GM21515 (cell line): ENCODE data around the gene LRP1.

Experiments used
- ATAC-seq: cut with Tn5 transposase; IDR thresholded peaks from one replicate; pipeline ENCODE4 v1.9.1; 2021; ENCODE audit not compliant: unreplicated experiment

LRP1 gene

GRCh38 chr12:57127726-57128518 is at the start of gene LRP1:
Gene LRP1, plus strand, starts transcription at chr12:57128483. Its CDS starts 482 bp downstream, at chr12:57128965.
- ATAC-seq, result no peak

DNA sequence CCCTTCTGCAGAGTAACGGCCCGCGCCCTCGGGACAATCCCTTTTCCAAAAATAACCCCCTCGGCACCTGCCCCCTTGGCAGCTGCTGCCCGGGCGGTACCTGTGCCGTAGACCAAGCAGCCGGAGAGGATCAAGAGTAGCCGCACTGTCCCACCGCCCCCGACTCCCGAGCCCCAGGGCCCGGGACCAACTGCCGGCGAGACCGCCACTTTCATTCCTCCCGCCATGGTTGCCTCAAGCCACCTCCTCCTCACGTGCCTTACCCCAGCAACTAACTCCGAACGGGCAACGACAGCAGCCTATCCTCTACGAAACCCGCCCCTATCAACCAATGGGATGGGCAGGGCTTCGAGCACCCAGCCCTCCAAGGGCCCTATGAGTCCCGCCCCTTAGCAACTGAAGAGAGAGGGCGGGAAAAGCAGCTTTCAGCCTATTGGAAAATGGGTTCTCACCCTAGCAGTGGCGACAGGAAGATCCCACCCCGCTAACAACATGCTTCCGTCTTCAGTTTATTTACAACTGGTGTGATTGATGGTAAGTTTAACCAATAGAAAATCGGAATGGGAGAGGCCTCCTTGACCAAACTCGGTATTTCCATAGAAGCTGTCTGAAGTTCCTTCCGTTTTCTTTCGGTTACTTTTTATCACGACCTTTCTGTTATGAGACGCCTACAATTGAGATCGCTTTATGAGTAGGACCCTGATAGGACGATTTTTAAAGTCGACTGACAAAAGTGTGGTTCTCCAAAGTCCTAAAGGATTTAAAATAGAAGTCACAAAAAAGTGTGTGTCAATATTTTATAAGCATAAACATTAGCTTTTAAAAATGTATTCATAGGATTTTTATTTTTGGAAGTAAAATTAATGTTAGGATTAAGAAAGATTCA is 49.5 kb upstream of the LRP1 start, which contains the start of gene NEMP1:
Gene NEMP1, minus strand, starts transcription at position 273 of the 886 bp plus-strand sequence. Its CDS starts 46 bp downstream, at position 227.
- peak; percentile 97 for ATAC-seq

DNA sequence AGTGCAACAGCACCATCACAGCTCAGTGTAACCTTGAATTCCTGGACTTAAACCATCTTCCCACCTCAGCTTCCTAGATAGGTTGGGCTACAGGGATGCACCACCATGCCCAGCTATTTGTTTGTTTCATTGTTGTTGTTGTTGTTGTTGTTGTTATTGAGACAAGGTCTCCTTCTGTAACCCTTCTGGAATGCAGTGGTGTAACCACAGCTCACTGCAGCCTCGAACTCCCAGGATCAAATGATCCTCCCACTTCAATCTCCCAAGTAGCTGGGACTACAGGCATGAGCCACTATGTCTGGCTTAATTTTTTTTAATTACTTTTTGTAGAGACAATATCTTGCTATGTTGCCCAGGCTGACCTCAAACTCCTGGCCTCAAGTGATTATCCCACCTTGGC is 48.5 kb upstream of the LRP1 start:
- ATAC-seq, result no peak

DNA sequence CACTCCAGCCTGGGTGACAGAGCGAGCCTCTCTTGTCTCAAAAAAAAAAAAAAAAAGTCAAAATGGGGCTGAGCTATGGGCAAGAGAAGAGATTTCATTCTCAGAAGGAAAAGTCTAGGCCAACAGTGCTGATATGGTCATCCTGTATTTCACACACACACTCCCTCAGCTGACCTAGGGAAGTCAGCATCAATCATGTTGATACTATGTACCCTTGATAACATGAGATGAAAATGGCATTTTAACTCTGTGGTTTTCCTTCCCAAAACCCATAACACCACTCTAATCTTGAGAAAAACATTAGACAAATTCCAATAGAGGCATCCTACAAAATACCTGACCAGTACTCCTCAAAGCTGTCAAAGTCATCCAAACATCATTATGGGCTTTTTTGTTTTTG is 47.4 kb upstream of the LRP1 start:
- ATAC-seq, result no peak

GRCh38 chr12:57085999-57086492 is 42.2 kb upstream of the LRP1 start:
- no peak for ATAC-seq

DNA sequence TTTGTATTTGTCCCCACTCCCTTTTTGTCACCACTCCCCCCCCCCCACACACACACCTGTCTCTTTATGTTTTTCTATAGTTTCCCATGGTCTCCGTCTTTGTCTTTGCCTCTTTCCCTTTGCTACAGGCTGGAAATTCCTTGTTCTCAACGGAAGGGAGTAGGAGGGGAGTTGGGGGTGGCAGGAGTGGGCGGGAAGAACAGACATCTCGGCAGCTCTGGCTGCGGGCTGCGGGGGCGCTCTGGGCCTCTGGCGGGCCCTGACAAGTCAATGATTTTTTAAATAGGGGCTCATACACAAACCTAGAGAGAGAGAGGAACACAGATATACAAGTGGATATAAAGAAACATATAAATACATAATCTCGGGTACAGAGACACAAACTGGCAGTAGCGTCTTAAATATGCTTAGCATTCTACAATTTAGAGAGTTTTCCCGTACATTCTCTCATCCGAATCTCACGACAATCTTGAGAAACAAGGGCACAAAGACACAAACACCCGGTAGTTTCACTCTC is 41.7 kb upstream of the LRP1 start:
- ATAC-seq, result no peak

GRCh38 chr12:57087010-57087690 is 41.1 kb upstream of the LRP1 start:
- peak; percentile 26 for ATAC-seq

GRCh38 chr12:57087691-57088353 is 40.5 kb upstream of the LRP1 start:
- ATAC-seq, result peak; percentile 29

- ATAC-seq, result peak; percentile 57
Measured at GRCh38 chr12:57088354-57089270, 39.7 kb upstream of the LRP1 start, which contains the start of gene NAB2. Gene NAB2, plus strand, starts transcription at chr12:57089114. Its CDS starts 158 bp downstream, at chr12:57089272.

GRCh38 chr12:57089271-57090245 is 38.7 kb upstream of the LRP1 start:
- no peak for ATAC-seq

DNA sequence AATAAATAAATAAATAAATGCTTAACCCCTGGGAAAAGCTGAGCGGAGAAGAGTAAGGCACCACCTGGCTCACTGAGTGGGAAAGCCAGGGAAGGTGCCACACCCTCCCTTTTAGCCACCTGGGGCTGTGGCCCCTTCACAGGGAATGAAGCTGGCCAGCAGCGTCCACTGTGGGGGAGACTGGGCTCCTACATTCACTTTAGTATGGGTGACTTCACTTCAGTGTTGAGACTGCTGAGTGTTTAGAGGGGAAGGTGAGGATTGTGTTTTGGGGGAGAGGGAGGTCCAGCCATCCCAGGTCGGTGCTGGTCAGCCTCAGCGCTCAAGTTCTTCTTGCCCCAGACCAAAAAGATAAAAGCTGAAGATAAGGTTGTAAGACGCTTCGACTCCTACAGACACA is 37.8 kb upstream of the LRP1 start:
- no peak for ATAC-seq

DNA sequence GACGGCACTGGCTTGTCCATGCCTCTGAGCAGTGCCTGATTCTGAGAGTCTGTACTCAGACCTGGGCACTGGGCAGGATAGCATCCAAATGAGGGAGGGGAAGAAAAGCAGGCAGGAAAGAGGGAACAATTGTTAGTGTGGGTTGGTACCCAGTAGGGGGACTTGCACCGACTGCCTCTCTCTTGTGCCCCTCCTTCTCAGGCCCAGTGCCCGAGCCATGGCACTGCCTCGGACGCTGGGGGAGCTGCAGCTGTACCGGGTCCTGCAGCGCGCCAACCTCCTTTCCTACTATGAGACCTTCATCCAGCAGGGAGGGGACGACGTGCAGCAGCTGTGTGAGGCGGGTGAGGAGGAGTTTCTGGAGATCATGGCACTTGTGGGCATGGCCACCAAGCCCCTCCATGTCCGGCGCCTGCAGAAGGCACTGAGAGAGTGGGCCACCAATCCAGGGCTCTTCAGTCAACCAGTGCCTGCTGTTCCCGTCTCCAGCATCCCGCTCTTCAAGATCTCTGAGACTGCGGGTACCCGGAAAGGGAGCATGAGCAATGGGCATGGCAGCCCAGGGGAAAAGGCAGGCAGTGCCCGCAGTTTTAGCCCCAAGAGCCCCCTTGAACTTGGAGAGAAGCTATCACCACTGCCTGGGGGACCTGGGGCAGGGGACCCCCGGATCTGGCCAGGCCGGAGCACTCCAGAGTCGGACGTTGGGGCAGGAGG is 37.2 kb upstream of the LRP1 start:
- ATAC-seq, result no peak

DNA sequence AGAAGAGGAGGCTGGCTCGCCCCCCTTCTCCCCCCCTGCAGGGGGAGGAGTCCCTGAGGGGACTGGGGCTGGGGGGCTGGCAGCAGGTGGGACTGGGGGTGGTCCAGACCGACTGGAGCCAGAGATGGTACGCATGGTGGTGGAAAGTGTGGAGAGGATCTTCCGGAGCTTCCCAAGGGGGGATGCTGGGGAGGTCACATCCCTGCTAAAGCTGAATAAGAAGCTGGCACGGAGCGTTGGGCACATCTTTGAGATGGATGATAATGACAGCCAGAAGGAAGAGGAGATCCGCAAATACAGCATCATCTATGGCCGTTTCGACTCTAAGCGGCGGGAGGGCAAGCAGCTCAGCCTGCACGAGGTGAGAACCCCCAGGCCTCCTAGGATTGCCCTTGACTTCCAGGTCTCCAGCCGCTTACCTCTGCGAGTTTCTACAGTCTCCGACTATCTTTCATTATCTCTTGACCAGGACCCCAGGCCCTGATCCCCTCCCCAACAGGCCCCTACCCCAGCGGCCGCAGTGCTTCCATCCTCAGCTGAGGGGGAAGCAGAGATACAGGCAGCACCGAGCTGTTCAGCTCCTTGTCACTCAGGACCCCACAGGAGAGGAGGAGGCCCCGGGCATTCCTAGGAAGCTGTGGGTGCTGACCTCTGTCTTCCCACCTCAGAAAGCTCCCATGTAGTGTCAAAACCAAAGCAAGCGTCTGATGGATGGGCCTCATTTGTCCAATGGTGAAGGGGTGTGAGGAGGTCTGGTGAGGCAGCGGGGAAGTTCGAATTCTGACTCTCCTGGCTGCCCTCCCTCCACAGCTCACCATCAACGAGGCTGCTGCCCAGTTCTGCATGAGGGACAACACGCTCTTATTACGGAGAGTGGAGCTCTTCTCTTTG is 36.4 kb upstream of the LRP1 start:
- no peak for ATAC-seq

DNA sequence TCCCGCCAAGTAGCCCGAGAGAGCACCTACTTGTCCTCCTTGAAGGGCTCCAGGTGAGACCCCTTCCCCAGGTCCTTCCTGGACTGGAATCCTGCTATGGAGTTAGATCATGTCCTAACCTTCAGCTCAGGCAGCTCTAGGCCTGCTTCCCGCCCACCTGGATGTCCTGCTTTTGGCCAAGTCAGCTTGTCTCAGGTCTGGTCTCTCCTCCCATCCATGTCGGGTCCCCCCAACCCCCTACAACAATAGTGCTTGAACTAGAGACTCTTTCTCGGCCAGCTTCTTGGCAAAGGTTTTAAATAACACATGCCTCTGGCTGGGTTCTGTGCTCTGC is 35.8 kb upstream of the LRP1 start:
- no peak for ATAC-seq

GRCh38 chr12:57092876-57093414 is 35.3 kb upstream of the LRP1 start:
- no peak for ATAC-seq
